Activated T-cell treated with anti-CD3 and anti-CD28 coated beads, Interleukin-2, amount 50 U/mL, for 48 hours (primary cell): Measurements from ENCODE around the gene SAMD14.
"Not testable (repeated sequence)": the region's sequence is repeated elsewhere in the genome, so short reads cannot be mapped to it uniquely, and the experiment has no call there.

Source experiments
- DNase-seq, 2 experiments: peaks; one replicate each; pipeline ENCODE4 v3.0.0-alpha.2; 2020

The SAMD14 gene

GRCh38 chr17:50072130-50072529, 57.8 kb downstream of the SAMD14 start:
- DNase-seq: no peak

GRCh38 chr17:50071692-50072091, 58.3 kb downstream of the SAMD14 start:
- no peak for DNase-seq

- DNase-seq: no peak
Measured at GRCh38 chr17:50070908-50071680, 58.9 kb downstream of the SAMD14 start.

- DNase-seq: no peak
Measured at GRCh38 chr17:50067996-50068395, 62.0 kb downstream of the SAMD14 start.

GRCh38 chr17:50066995-50067394, 63.0 kb downstream of the SAMD14 start:
- DNase-seq: no peak

GRCh38 chr17:50065056-50065455, 64.9 kb downstream of the SAMD14 start:
- DNase-seq: no peak

- DNase-seq: no peak
Measured at GRCh38 chr17:50064253-50065001, 65.5 kb downstream of the SAMD14 start.

- DNase-seq: no peak
Measured at GRCh38 chr17:50063561-50064252, 66.3 kb downstream of the SAMD14 start.

- no peak for DNase-seq
Measured at GRCh38 chr17:50062293-50063243, 67.4 kb downstream of the SAMD14 start.

GRCh38 chr17:50061713-50062045, 68.3 kb downstream of the SAMD14 start:
- DNase-seq: not testable (repeated sequence)

GRCh38 chr17:50060951-50061712, 68.8 kb downstream of the SAMD14 start:
- DNase-seq: no peak
